K562 treated with DMSO at 1 percent for 24 hours (cell line): ENCODE data around the gene SNX14. TPM values are rescaled to one million over a fixed set of nuclear protein-coding genes. Genes with fewer than 3 reads are reported as not detected.

Experiments
- total RNA-seq: library from RNA; unstranded; fragments of 300-600 nt; gene quantifications from 2 replicates; pipeline ENCODE4 v1.2.3, GENCODE V29; 2022; ENCODE audit warnings: low read depth; ENCODE audit not compliant: insufficient read depth

SNX14 gene, protein sequence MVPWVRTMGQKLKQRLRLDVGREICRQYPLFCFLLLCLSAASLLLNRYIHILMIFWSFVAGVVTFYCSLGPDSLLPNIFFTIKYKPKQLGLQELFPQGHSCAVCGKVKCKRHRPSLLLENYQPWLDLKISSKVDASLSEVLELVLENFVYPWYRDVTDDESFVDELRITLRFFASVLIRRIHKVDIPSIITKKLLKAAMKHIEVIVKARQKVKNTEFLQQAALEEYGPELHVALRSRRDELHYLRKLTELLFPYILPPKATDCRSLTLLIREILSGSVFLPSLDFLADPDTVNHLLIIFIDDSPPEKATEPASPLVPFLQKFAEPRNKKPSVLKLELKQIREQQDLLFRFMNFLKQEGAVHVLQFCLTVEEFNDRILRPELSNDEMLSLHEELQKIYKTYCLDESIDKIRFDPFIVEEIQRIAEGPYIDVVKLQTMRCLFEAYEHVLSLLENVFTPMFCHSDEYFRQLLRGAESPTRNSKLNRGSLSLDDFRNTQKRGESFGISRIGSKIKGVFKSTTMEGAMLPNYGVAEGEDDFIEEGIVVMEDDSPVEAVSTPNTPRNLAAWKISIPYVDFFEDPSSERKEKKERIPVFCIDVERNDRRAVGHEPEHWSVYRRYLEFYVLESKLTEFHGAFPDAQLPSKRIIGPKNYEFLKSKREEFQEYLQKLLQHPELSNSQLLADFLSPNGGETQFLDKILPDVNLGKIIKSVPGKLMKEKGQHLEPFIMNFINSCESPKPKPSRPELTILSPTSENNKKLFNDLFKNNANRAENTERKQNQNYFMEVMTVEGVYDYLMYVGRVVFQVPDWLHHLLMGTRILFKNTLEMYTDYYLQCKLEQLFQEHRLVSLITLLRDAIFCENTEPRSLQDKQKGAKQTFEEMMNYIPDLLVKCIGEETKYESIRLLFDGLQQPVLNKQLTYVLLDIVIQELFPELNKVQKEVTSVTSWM
- 50.6 and 55.6 TPM in 2 replicates for total RNA-seq

GRCh38 chr6:85593438-85594196, at the start of gene SNX14:
Gene SNX14 (minus strand): TSS chr6:85593858. CDS start chr6:85593718, 140 bp downstream.

DNA sequence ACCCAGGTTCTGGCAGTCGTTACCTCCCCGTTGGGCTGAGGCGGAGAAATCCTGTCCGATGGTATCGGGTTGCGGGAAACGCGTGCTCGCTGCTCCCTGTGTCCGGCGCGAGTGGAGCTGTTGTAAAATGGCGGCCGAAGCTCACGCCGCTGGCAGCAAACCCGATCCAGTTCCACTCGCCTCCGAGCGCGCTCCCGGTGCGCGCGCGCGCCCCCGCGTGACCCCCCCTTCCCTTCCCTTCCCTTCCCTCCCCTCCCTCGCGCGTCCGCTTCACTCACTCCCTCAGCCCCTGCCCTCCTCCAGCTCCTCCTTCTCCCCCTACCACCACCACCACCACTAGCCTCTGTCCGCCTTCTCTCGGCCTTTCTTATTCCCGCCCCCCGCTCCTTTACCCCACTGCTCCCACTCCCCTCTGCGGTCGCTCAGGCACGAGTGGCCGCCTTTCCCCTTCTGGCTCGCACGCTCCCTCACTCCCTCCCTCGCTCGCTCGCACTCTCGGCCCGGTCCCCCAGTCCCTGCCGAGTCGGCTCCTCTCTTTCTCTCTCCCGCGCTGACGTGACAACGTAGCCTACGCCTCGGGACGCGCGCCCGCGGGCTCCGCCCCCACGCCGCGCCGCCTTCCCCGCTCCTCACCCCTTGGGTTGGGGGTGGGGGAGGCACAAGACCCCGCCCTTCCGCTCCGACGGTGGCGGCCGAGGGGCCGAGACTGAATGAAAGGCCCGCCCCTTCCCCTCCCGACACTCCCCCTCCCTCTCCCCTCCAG, 49.3 kb upstream of the SNX14 start, which contains the start of gene SYNCRIP:
TSS of gene SYNCRIP (minus strand) at position 113 of the 763 bp plus-strand sequence. CDS start 1,447 bp downstream, outside the sequence.

Other genes with a start within 250 kb of the SNX14 start
- gene NT5E, start 143.8 kb downstream of the SNX14 start, total RNA-seq: not detected in 2 replicates
- gene SYNCRIP, start 49.0 kb upstream of the SNX14 start, total RNA-seq: 19.6 and 22.6 TPM in 2 replicates